Small intestine (tissue), 7 donors: ENCODE measurements around the gene B4GALT5. TPM values are rescaled to one million over a fixed set of nuclear protein-coding genes. Genes with fewer than 3 reads are reported as not detected.
A peak's percentile ranks its signal among the peaks of the same experiment; 100 is the strongest.
"Not testable (repeated sequence)": the region's sequence is repeated elsewhere in the genome, so short reads cannot be mapped to it uniquely, and the experiment has no call there.

ENCODE experiments used
- DNase-seq, 2 donors: peaks; one replicate each; pipeline versions ENCODE4 v3.0.0 to v3.0.0-alpha.2; 2013
- FAIRE-seq: peaks from 2 replicates; lab custom pipeline; 2012; peaks lifted over from hg19 to GRCh38; lab: Jason Lieb, UNC
- H3K27ac ChIP-seq, 3 donors: one replicate each; pipeline ENCODE4 v1.5.1; 2013; ENCODE audit warnings: low read length in 2 of 3, mild to moderate bottlenecking in 2 of 3, control low read depth in 1 of 3, inconsistent platforms in 1 of 3, low read depth in 1 of 3, moderate library complexity in 1 of 3
- H3K27me3 ChIP-seq, 3 donors: one replicate each; pipeline ENCODE4 v1.6.1; 2013; ENCODE audit warnings: low read length in 3 of 3, inconsistent platforms in 1 of 3; ENCODE audit not compliant: control insufficient read depth in 3 of 3, insufficient read depth in 3 of 3
- H3K36me3 ChIP-seq, 3 donors: one replicate each; pipeline ENCODE4 v1.6.1; 2013; ENCODE audit warnings: low read length in 3 of 3, inconsistent platforms in 1 of 3, low read depth in 1 of 3, mild to moderate bottlenecking in 1 of 3, moderate library complexity in 1 of 3; ENCODE audit not compliant: control insufficient read depth in 3 of 3, insufficient read depth in 2 of 3
- H3K4me1 ChIP-seq, 3 donors: one replicate each; pipeline ENCODE4 v1.6.1; 2013; ENCODE audit warnings: low read length in 2 of 3, inconsistent platforms in 1 of 3, low read depth in 1 of 3, mild to moderate bottlenecking in 1 of 3, moderate library complexity in 1 of 3; ENCODE audit not compliant: control insufficient read depth in 3 of 3, insufficient read depth in 2 of 3
- H3K4me3 ChIP-seq, 3 donors: one replicate each; pipeline ENCODE4 v1.5.1; 2013; ENCODE audit warnings: low read length in 3 of 3, control low read depth in 1 of 3, inconsistent platforms in 1 of 3, low read depth in 1 of 3, mild to moderate bottlenecking in 1 of 3, moderate library complexity in 1 of 3
- H3K9me3 ChIP-seq, 2 donors: one replicate each; pipeline ENCODE4 v1.6.1; 2013; ENCODE audit warnings: low read depth in 1 of 2, low read length in 1 of 2; ENCODE audit not compliant: control insufficient read depth in 2 of 2, insufficient read depth in 1 of 2
- WGBS, 3 donors: extraction: QIAGEN DNeasy Blood & Tissue Kit; methylation state at CpG; one replicate each; pipeline ENCODE4 v1.1.7; 2013; 5-methylcytosine and 5-hydroxymethylcytosine counted together
- polyA plus RNA-seq, 4 donors: library from polyadenylated mRNA; stranded (reverse) in 3 of 4; unstranded in 1 of 4; fragments of 200-250 nt in 3 of 4; fragments of 120-200 nt in 1 of 4; gene quantifications; one replicate each; pipeline versions ENCODE4 v1.2.1 to v1.2.3, GENCODE V29; 2013
- donor health status: healthy with polysubstance abuse.
- donor health status: control.
- donor health status: control.
- donor health status: Bipolar disorder and iron deficiency.
- donor health status: healthy.

The B4GALT5 gene
- polyA plus RNA-seq, 4 donors: 11.9 to 47.1 (median 20.5) TPM

DNA sequence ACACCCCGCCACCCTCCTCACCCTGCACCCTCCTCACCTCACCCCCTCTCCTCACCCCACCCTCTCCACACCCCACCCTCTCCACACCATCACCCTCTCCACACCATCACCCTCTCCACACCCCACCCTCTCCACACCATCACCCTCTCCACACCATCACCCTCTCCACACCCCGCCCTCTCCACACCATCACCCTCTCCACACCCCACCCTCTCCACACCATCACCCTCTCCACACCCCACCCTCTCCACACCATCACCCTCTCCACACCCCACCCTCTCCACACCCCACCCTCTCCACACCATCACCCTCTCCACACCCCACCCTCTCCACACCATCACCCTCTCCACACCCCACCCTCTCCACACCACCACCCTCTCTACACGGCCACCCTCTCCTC, 96.3 kb downstream of the B4GALT5 start:
- not testable (repeated sequence) for H3K27me3 ChIP-seq, H3K27ac ChIP-seq, DNase-seq, FAIRE-seq, H3K9me3 ChIP-seq, H3K4me3 ChIP-seq, H3K36me3 ChIP-seq
- peaks cover 0 to 20% (median 0%) of the 10 kb centered on the region in 3 donors for H3K4me1 ChIP-seq
- WGBS, 3 donors: 34 to 63% (median 53%) methylated on average over 2 to 3 of the region's 3 CpGs

DNA sequence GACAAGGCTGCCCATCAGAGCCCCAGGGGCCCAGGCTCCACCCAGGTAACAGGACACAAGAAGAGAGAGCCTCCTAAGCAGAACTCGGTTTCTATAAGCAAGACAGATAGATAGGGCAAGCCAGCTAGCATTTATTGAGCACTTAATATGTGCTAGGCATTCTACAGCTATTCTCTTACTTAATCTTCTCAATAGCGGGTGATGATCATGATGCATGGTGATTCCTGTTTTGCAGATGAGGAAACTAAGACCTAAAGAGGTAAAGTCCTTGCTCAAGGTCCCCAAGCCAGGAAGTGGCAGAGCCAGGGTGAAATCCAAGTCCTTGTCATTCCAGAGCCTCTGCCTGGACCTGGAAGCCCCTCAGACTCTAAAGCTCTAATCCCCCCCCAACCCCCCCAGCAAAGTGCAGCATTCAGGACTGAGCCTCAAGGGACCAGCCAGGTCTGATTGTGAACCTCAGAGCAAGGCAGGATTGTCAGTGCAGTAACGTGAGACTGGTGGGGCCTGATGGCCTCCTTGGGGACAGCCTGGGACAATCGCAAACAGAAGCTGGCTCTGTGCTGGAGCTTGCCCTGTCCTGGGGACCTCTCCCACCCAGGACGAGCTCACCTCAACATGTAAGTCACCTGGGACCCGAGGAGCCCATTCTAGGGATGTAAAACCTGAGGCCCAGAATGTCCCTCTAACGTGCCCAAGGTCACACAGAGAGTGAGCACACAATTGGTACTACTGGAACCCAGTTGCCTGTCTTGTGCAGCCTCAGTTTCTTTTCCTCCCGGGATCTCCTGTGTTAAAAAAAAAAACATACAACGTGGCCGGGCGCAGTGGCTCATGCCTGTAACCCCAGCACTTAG, 97.3 kb downstream of the B4GALT5 start:
- WGBS, 3 donors: 87 to 88% (median 87%) methylated on average over 11 of the region's 11 CpGs
- no peak for FAIRE-seq
- peak overlapping the region; percentile 12 to 72 (median 58) for H3K27ac ChIP-seq

DNA sequence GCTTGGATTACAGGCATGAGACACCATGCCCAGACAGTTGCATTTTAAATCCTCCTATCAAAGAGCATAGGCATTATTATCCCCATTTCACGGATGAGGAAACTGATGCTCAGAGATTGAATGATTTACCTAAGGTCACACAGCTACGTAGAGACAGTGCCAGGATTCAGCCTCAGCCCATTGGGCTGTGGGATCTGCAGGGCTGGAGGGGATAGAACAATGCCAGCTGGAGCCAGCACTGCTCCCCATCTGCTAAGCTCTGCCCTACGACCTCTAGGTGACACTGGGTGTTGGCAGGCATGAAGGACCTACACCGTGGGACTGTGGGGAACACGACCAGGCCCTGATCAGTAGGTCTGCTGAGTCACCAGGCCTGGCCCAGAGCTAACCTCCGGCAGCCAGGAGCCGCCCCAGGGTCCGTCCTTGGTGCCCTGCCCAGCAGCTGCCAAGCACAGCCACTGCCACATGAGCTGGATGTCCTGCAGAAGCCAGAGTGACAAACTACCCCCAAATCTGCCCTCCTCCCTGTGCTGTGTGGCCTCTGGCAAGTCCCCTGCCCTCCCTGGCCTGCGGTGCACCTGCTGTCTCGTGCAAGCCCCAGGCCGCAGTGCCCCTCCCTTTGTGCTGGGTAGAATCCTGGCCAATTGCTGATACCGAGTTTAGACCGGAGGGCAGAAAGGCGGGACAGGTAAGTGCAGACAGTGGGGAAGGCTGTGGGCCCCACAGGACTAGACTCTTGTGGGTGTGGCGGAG, 98.1 kb downstream of the B4GALT5 start:
- peak; percentile 76 to 94 for DNase-seq
- Histone ChIP-seq H3K9me3 (peaks cover 0 to 3% of the 10 kb centered on the region in 2 donors), H3K36me3 (peaks cover 0 to 4% (median 0%) of the 10 kb centered on the region in 3 donors), H3K4me1 (peaks cover 0 to 30% (median 2%) of the 10 kb centered on the region in 3 donors), H3K27ac (peak overlapping the region; percentile 12 to 72 (median 58)), H3K4me3 (no peak overlapping the region), H3K27me3 (no peaks in the 10 kb centered on the region)
- no peak for FAIRE-seq
- WGBS, 3 donors: 37 to 63% (median 38%) methylated on average over 14 to 15 of the region's 15 CpGs

More for the DNA sequence above, 97.3 kb downstream of the B4GALT5 start:
- Histone ChIP-seq H3K4me1 (peaks cover 0 to 22% (median under 1%) of the 10 kb centered on the region in 3 donors), H3K4me3 (no peak overlapping the region), H3K36me3 (peaks cover 0 to 4% (median 0%) of the 10 kb centered on the region in 3 donors), H3K9me3 (peaks cover 0 to 3% of the 10 kb centered on the region in 2 donors), H3K27me3 (no peaks in the 10 kb centered on the region)
- peak in 1 of 2 donors; percentile 41 for DNase-seq

DNA sequence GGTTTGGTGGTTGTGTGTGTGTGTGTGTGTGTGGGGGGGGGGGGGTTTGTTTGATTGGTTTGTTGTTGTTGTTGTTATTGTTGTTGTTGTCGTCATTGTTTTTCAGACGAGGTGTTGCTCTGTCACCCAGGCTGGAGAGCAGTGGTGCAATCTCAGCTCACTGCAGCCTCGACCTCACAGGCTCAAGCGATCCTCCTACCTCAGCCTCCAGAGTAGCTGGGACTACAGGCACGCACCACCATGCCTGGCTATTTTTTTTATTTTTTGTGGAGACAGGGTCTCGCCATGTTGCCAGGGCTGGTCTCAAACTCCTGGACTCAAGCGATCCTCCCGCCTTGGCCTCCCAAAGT, 98.7 kb downstream of the B4GALT5 start:
- Histone ChIP-seq H3K4me1 (peaks cover 0 to 32% (median 2%) of the 10 kb centered on the region in 3 donors), H3K27ac (peak overlapping the region in 1 of 3 donors; percentile 58)
- not testable (repeated sequence) for DNase-seq, H3K4me3 ChIP-seq, FAIRE-seq, H3K36me3 ChIP-seq, H3K27me3 ChIP-seq, H3K9me3 ChIP-seq
- 93 to 94% (median 93%) methylated on average over 7 to 8 of the region's 8 CpGs for WGBS, 3 donors

DNA sequence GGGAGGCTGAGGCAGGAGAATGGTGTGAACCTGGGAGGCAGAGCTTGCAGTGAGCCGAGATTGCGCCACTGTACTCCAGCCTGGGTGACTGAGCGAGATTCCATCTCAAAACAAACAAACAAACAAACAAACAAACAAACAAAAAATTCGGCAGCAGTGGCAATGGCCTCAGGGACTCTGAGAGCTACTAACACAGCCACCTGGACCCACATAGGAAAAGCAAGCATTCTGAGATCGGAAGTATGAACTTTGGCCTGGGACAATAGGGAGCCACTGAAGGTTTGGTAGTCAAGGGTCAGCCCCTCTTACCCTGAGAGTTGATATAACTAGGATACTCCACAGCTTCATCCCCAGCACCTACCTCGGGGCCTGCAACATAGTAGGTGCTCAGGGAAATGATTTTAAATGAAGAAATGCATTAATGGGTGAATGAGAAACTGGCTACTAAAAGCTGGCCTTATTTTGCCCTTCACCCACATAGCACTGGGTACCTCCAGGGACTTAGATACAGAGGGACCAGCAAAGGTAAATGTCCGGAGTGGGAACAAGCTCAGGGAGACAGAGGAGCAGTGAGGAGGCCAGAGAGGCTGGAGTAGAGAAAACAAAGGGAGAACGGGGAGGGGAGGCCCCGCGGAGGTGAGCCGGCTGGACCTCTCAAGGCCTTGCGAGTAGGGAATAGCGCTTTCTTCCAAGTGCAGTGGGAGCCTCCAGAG, 99.2 kb downstream of the B4GALT5 start:
- no peak for FAIRE-seq
- peak in 1 of 2 donors; percentile 42 for DNase-seq
- H3K27me3 ChIP-seq: no peaks in the 10 kb centered on the region
- H3K9me3 ChIP-seq: peaks cover 0 to 3% of the 10 kb centered on the region in 2 donors
- no peak overlapping the region for H3K4me3 ChIP-seq
- 72 to 81% (median 72%) methylated on average over 13 of the region's 13 CpGs for WGBS, 3 donors
- peak overlapping the region in 1 of 3 donors; percentile 33 for H3K27ac ChIP-seq
- H3K36me3 ChIP-seq: peaks cover 0 to 4% (median 0%) of the 10 kb centered on the region in 3 donors
- peaks cover 0 to 32% (median 2%) of the 10 kb centered on the region in 3 donors for H3K4me1 ChIP-seq

DNA sequence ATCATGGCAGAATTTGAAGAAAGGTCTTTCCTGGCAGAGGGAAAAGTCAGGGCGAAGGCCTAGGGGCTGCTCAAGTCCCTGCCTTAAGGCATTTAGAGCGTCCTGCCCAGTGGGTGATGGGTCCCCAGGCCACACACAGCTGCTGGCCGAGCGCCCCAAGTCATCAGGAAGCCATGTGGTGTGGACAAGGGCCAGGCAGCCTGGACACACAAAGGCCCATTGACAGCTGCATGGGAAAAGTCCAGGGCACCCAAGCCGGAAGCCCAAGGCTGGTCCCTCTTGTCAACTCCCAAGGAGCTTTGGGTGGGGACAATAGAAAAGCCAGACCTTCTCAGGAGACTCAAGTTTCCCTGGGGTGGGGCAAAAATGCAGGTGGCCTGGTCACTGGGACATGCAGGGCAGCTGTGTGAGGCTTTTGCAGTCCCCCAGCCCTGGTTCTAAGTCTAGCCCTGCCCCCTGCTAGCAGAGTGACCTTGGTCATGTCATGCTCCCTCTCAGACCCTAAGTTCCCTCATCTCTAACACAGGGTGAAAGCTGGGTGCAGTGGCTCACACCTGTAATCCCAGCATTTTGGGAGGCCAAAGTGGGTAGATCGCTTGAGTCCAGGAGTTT, 101.4 kb downstream of the B4GALT5 start:
- H3K4me3 ChIP-seq: no peak overlapping the region
- H3K36me3 ChIP-seq: peaks cover 0 to 4% (median 0%) of the 10 kb centered on the region in 3 donors
- H3K27me3 ChIP-seq: no peaks in the 10 kb centered on the region
- DNase-seq (peak in 1 of 2 donors; percentile 35), FAIRE-seq (no peak)
- H3K9me3 ChIP-seq: peaks cover 0 to 3% of the 10 kb centered on the region in 2 donors
- H3K27ac ChIP-seq: no peak overlapping the region
- H3K4me1 ChIP-seq: peaks cover 0 to 39% (median 2%) of the 10 kb centered on the region in 3 donors
- WGBS, 3 donors: 77 to 82% (median 80%) methylated on average over 6 of the region's 6 CpGs

DNA sequence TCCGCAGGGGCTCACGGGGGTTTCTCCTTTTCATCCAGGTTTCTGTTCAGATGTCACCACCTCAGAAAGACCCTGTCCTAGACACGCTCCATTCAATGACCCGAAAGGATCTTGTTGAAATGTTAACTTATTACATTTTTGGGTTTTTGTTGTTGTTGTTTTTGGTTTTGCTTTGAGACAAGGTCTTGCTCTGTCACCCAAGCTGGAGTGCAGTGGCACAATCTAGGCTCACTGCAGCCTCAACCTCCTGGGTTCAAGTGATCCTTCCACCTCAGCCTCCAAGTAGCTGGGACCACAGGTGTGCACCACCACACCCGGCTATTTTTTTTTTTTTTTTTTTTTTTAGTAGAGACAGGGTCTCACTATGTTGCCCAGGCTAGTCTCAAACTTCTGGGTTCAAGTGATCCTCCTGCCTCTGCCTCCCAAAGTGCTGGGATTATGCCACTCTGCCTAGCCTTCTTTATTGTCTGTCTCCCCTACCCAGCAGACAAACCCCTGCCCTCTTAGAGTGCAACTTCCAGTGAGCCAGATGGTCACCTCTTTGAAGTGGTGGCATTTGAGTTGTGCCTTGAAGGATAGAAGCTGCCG, 102.0 kb downstream of the B4GALT5 start:
- H3K27ac ChIP-seq, H3K27me3 ChIP-seq, H3K36me3 ChIP-seq, DNase-seq, H3K9me3 ChIP-seq, FAIRE-seq: not testable (repeated sequence)
- Histone ChIP-seq H3K4me1 (peaks cover 0 to 38% (median 2%) of the 10 kb centered on the region in 3 donors), H3K4me3 (peak overlapping the region in 1 of 3 donors; percentile 30)
- 64 to 72% (median 69%) methylated on average over 6 of the region's 6 CpGs for WGBS, 3 donors
